AG08395 (cell line): Measurements from ENCODE around the gene SEC63.
"Not testable (repeated sequence)": the region's sequence is repeated elsewhere in the genome, so short reads cannot be mapped to it uniquely, and the experiment has no call there.

Experiments used
- DNase-seq: peaks from one replicate; pipeline ENCODE4 v3.0.0; 2012; ENCODE audit warnings: mixed read lengths, low spot score

The SEC63 gene

GRCh38 chr6:107928984-107929383, 29.0 kb downstream of the SEC63 start:
- no peak for DNase-seq

- peak; percentile 6 for DNase-seq
Observed at GRCh38 chr6:107926697-107927544, 31.1 kb downstream of the SEC63 start.

- no peak for DNase-seq
Observed at GRCh38 chr6:107917451-107918375, 40.3 kb downstream of the SEC63 start.

- DNase-seq: not testable (repeated sequence)
Observed at GRCh38 chr6:107916961-107917360, 41.0 kb downstream of the SEC63 start.

GRCh38 chr6:107911692-107912091, 46.3 kb downstream of the SEC63 start:
- no peak for DNase-seq

GRCh38 chr6:107894809-107895396, 63.1 kb downstream of the SEC63 start:
- DNase-seq: no peak

- DNase-seq: not testable (repeated sequence)
Observed at GRCh38 chr6:107890431-107890830, 67.6 kb downstream of the SEC63 start.

GRCh38 chr6:107885950-107886349, 72.1 kb downstream of the SEC63 start:
- DNase-seq: not testable (repeated sequence)

- no peak for DNase-seq
Observed at GRCh38 chr6:107879941-107880340, 78.1 kb downstream of the SEC63 start.

GRCh38 chr6:107877968-107878367, 80.0 kb downstream of the SEC63 start:
- no peak for DNase-seq

- no peak for DNase-seq
Observed at GRCh38 chr6:107871976-107872375, 86.0 kb downstream of the SEC63 start.

- DNase-seq: not testable (repeated sequence)
Observed at GRCh38 chr6:107871512-107871911, 86.5 kb downstream of the SEC63 start.

- no peak for DNase-seq
Observed at GRCh38 chr6:107871016-107871415, 87.0 kb downstream of the SEC63 start.

- DNase-seq: no peak
Observed at GRCh38 chr6:107870381-107870780, 87.6 kb downstream of the SEC63 start.

GRCh38 chr6:107869871-107870270, 88.1 kb downstream of the SEC63 start:
- DNase-seq: no peak

- no peak for DNase-seq
Observed at GRCh38 chr6:107868867-107869611, 89.0 kb downstream of the SEC63 start.

GRCh38 chr6:107867302-107867615, 90.7 kb downstream of the SEC63 start:
- no peak for DNase-seq

GRCh38 chr6:107866606-107867301, 91.3 kb downstream of the SEC63 start:
- peak; percentile 38 for DNase-seq

- DNase-seq: no peak
Observed at GRCh38 chr6:107864226-107865127, 93.5 kb downstream of the SEC63 start.

- no peak for DNase-seq
Observed at GRCh38 chr6:107862383-107862782, 95.6 kb downstream of the SEC63 start.
